Measurements from ENCODE around the gene NADK.
"Not testable (repeated sequence)": the region's sequence is repeated elsewhere in the genome, so short reads cannot be mapped to it uniquely, and the experiment has no call there.

- peak; percentile 46 for TF ChIP-seq CTCF (IDR thresholded peaks at IDR 0.05)
- not testable (repeated sequence) for TF ChIP-seq EZH2, EZH2phosphoT487 (IDR thresholded peaks at IDR 0.05)
Observed at GRCh38 chr1:1724035-1724864, 54.0 kb downstream of the NADK start, which contains the start of gene CDK11A.
